Stomach (tissue), 9 donors: ENCODE data around the gene EIF2A. TPM values are rescaled to one million over a fixed set of nuclear protein-coding genes. Genes with fewer than 3 reads are reported as not detected.
A peak's percentile ranks its signal among the peaks of the same experiment; 100 is the strongest.

Experiments
- DNase-seq, 2 donors: peaks; one replicate each; pipeline versions ENCODE4 v3.0.0 to v3.0.0-alpha.2; 2013 to 2019
- H3K27ac ChIP-seq, 5 donors: fragments of 200-600 bp in 4 of 5; sonication (generic) in 4 of 5; one replicate each; pipeline ENCODE4 v1.5.1; 2013 to 2019; ENCODE audit warnings: mild to moderate bottlenecking in 1 of 5, moderate library complexity in 1 of 5
- H3K27me3 ChIP-seq, 3 donors: fragments of 200-600 bp; sonication (generic); one replicate each; pipeline ENCODE4 v1.5.1; 2017 to 2019; ENCODE audit warnings: mixed run types in 1 of 3
- H3K36me3 ChIP-seq, 4 donors: fragments of 200-600 bp; sonication (generic); 1 replicate in 3 of 4; 2 replicates in 1 of 4; pipeline ENCODE4 v1.5.1; 2016 to 2019
- H3K4me1 ChIP-seq, 4 donors: fragments of 200-600 bp; sonication (generic); one replicate each; pipeline ENCODE4 v1.5.1; 2016 to 2019
- H3K4me3 ChIP-seq, 4 donors: fragments of 200-600 bp; sonication (generic) in 3 of 4; one replicate each; pipeline ENCODE4 v1.5.1; 2016 to 2019; ENCODE audit warnings: mild to moderate bottlenecking in 1 of 4
- H3K9me3 ChIP-seq, 4 donors: fragments of 200-600 bp; sonication (generic); one replicate each; pipeline ENCODE4 v1.5.1; 2016 to 2019
- EP300 ChIP-seq: sonication (generic); formaldehyde crosslinking; IDR thresholded peaks from one replicate; pipeline ENCODE4 v1.6.1; 2017; ENCODE audit warnings: antibody characterized with exemption
- POLR2A ChIP-seq, 4 donors: fragments of 450-650 bp; IDR thresholded peaks; one replicate each; pipeline ENCODE4 v1.6.1; 2016; ENCODE audit warnings: antibody characterized with exemption in 4 of 4, control low read depth in 2 of 4, mild to moderate bottlenecking in 1 of 4, moderate library complexity in 1 of 4
- POLR2AphosphoS5 ChIP-seq, 3 donors: sonication (generic); formaldehyde crosslinking; IDR thresholded peaks; one replicate each; pipeline ENCODE4 v1.6.1; 2016; ENCODE audit warnings: antibody characterized with exemption in 3 of 3
- WGBS, 5 donors: extraction: QIAGEN DNeasy Blood & Tissue Kit in 3 of 5; methylation state at CpG; one replicate each; pipeline versions ENCODE4 v1.1.5 to v1.1.7; 2013 to 2018; 5-methylcytosine and 5-hydroxymethylcytosine counted together
- intact Hi-C: fragments of 100-400 bp; cut with DNase I; formaldehyde crosslinking; loops from one replicate; pipeline ENCODE4 v1.15.1; 2023; ENCODE audit warnings: low total_unique reads
- polyA plus RNA-seq, 3 donors: library from polyadenylated mRNA; stranded (reverse); fragments of 200-250 nt; gene quantifications; one replicate each; pipeline ENCODE4 v1.2.3, GENCODE V29; 2013
- total RNA-seq, 5 donors: library from RNA; depleted of rRNA; stranded (reverse); fragments of >200 nt; gene quantifications; one replicate each; pipeline versions ENCODE4 v1.1.0 to v1.2.3, GENCODE V29; 2014 to 2016
- TF ChIP-seq, protein P1 (sequence below), 7 experiments: fragments of 450-650 bp in 4 of 7; fragments of 200-600 bp in 3 of 7; sonication (generic) in 3 of 7; IDR thresholded peaks; one replicate each; pipeline ENCODE4 v1.5.1; 2016 to 2019; ENCODE audit warnings: antibody characterized with exemption in 7 of 7, control low read depth in 2 of 7, mild to moderate bottlenecking in 1 of 7
- donor health status: healthy with polysubstance abuse.
- donor health status: Bipolar disorder and iron deficiency.
- donor health status: healthy.

Gene EIF2A
- total and polyA plus RNA-seq, 8 donors, result 21.4 to 690 (median 124) TPM

- H3K27ac ChIP-seq, result peak overlapping the region in 1 of 5 donors; percentile 47
- no peaks in the 10 kb centered on the region for H3K27me3 ChIP-seq
- WGBS, 5 donors, result 54 to 63% (median 59%) methylated on average over 6 of the region's 6 CpGs
- TF ChIP-seq POLR2A (IDR thresholded peaks at IDR 0.05) (no peak), EP300 (no peak), POLR2AphosphoS5 (IDR thresholded peaks at IDR 0.05) (no peak)
- intact Hi-C loops, result no loop called here
- H3K4me1 ChIP-seq, result no peaks in the 10 kb centered on the region
- H3K36me3 ChIP-seq, result peaks cover 0 to 18% (median 15%) of the 10 kb centered on the region in 4 donors
- no peaks in the 10 kb centered on the region for H3K9me3 ChIP-seq
- DNase-seq, result no peak
- H3K4me3 ChIP-seq, result no peak overlapping the region
Observed at GRCh38 chr3:150635076-150635475, 88.5 kb downstream of the EIF2A start.

- no peak overlapping the region for H3K4me3 ChIP-seq
- H3K27ac ChIP-seq, result peak overlapping the region in 1 of 5 donors; percentile 47
- intact Hi-C loops, result no loop called here
- H3K4me1 ChIP-seq, result no peaks in the 10 kb centered on the region
- peak in 1 of 2 donors; percentile 18 for DNase-seq
- H3K27me3 ChIP-seq, result no peaks in the 10 kb centered on the region
- H3K9me3 ChIP-seq, result no peaks in the 10 kb centered on the region
- H3K36me3 ChIP-seq, result peaks cover 0 to 13% (median 11%) of the 10 kb centered on the region in 4 donors
- no peak for TF ChIP-seq EP300
- TF ChIP-seq POLR2AphosphoS5 (IDR thresholded peaks at IDR 0.05), result no peak
- TF ChIP-seq, protein P1, sequence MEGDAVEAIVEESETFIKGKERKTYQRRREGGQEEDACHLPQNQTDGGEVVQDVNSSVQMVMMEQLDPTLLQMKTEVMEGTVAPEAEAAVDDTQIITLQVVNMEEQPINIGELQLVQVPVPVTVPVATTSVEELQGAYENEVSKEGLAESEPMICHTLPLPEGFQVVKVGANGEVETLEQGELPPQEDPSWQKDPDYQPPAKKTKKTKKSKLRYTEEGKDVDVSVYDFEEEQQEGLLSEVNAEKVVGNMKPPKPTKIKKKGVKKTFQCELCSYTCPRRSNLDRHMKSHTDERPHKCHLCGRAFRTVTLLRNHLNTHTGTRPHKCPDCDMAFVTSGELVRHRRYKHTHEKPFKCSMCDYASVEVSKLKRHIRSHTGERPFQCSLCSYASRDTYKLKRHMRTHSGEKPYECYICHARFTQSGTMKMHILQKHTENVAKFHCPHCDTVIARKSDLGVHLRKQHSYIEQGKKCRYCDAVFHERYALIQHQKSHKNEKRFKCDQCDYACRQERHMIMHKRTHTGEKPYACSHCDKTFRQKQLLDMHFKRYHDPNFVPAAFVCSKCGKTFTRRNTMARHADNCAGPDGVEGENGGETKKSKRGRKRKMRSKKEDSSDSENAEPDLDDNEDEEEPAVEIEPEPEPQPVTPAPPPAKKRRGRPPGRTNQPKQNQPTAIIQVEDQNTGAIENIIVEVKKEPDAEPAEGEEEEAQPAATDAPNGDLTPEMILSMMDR (IDR thresholded peaks at IDR 0.05), result no peak
- TF ChIP-seq POLR2A (IDR thresholded peaks at IDR 0.05), result no peak
- 69 to 81% (median 75%) methylated on average over 1 of the region's 1 CpG for WGBS, 5 donors
Observed at GRCh38 chr3:150635526-150635925, 88.9 kb downstream of the EIF2A start.

Other genes with a start within 250 kb of the EIF2A start
- 10 to 100 TPM; 12.9 to 32.2 (median 23.9) TPM for gene TSC22D2, start 138.5 kb upstream of the EIF2A start, total RNA-seq
- 10 to 100 TPM in 1 of 3 donors, 1 to 10 TPM in 2; 7.1 to 13.6 (median 7.7) TPM for gene TSC22D2, start 138.5 kb upstream of the EIF2A start, polyA plus RNA-seq
- 100 to 1,000 TPM in 4 of 5 donors, 10 to 100 TPM in 1; 96.9 to 446 (median 163) TPM for gene SERP1, start 291 bp upstream of the EIF2A start, total RNA-seq
- gene SERP1, start 291 bp upstream of the EIF2A start, polyA plus RNA-seq, result 100 to 1,000 TPM in 1 of 3 donors, 10 to 100 TPM in 2; 93.5 to 225 (median 99.6) TPM
- gene SELENOT, start 56.5 kb downstream of the EIF2A start, total RNA-seq, result 100 to 1,000 TPM in 2 of 5 donors, 10 to 100 TPM in 3; 49.7 to 324 (median 63.1) TPM
- gene SELENOT, start 56.5 kb downstream of the EIF2A start, polyA plus RNA-seq, result 10 to 100 TPM; 41.5 to 50.0 (median 41.7) TPM
- gene ERICH6, start 157.1 kb downstream of the EIF2A start, total RNA-seq, result under 1 TPM in 1 of 5 donors, not detected in 4; 0.37 TPM
- not detected for gene ERICH6, start 157.1 kb downstream of the EIF2A start, polyA plus RNA-seq
- 10 to 100 TPM; 13.8 to 36.6 (median 26.6) TPM for gene SIAH2, start 216.4 kb downstream of the EIF2A start, total RNA-seq
- 10 to 100 TPM; 14.9 to 18.6 (median 17.2) TPM for gene SIAH2, start 216.4 kb downstream of the EIF2A start, polyA plus RNA-seq